Stomach smooth muscle (tissue), 2 donors: ENCODE data around the gene SATL1.
"Not testable (repeated sequence)": the region's sequence is repeated elsewhere in the genome, so short reads cannot be mapped to it uniquely, and the experiment has no call there.

Experiments
- H3K27ac ChIP-seq: one replicate; pipeline ENCODE4 v1.7.0; 2013; ENCODE audit warnings: mild to moderate bottlenecking, low read length, inconsistent platforms
- H3K27me3 ChIP-seq, 2 donors: one replicate each; pipeline ENCODE4 v1.7.0; 2013; ENCODE audit warnings: low read length in 2 of 2; ENCODE audit not compliant: insufficient read depth in 2 of 2, control insufficient read depth in 1 of 2
- H3K36me3 ChIP-seq, 2 donors: one replicate each; pipeline ENCODE4 v1.7.0; 2013; ENCODE audit warnings: low read length in 2 of 2; ENCODE audit not compliant: control insufficient read depth in 2 of 2, insufficient read depth in 2 of 2
- H3K4me1 ChIP-seq: one replicate; pipeline ENCODE4 v1.7.0; 2013; ENCODE audit warnings: low read length; ENCODE audit not compliant: control insufficient read depth, insufficient read depth
- H3K4me3 ChIP-seq, 2 donors: one replicate each; pipeline ENCODE4 v1.7.0; 2013; ENCODE audit warnings: low read length in 2 of 2
- H3K9ac ChIP-seq, 2 donors: one replicate each; pipeline ENCODE4 v1.7.0; 2013; ENCODE audit warnings: low read length in 2 of 2, mild to moderate bottlenecking in 1 of 2
- H3K9me3 ChIP-seq, 2 donors: one replicate each; pipeline ENCODE4 v1.7.0; 2013; ENCODE audit warnings: low read length in 2 of 2; ENCODE audit not compliant: control insufficient read depth in 2 of 2
- donor health status: healthy.
- donor health status: Pancreatic carcinoma.

SATL1 gene

GRCh38 chrX:85109235-85109634, 134.3 kb downstream of the SATL1 start:
- Histone ChIP-seq H3K36me3 (no peaks in the 10 kb centered on the region), H3K27ac (no peak overlapping the region), H3K9me3 (no peaks in the 10 kb centered on the region), H3K4me1 (no peaks in the 10 kb centered on the region), H3K4me3 (no peak overlapping the region), H3K27me3 (peaks cover 0 to 9% of the 10 kb centered on the region in 2 donors), H3K9ac (no peak overlapping the region)

GRCh38 chrX:85108165-85108564, 135.4 kb downstream of the SATL1 start:
- H3K4me1 ChIP-seq, result no peaks in the 10 kb centered on the region
- H3K9me3 ChIP-seq, result no peaks in the 10 kb centered on the region
- H3K9ac ChIP-seq, result no peak overlapping the region
- peaks cover 0 to 9% of the 10 kb centered on the region in 2 donors for H3K27me3 ChIP-seq
- H3K27ac ChIP-seq, result no peak overlapping the region
- no peaks in the 10 kb centered on the region for H3K36me3 ChIP-seq
- H3K4me3 ChIP-seq, result no peak overlapping the region

- no peaks in the 10 kb centered on the region for H3K36me3 ChIP-seq
- no peaks in the 10 kb centered on the region for H3K4me1 ChIP-seq
- peaks cover 0 to 4% of the 10 kb centered on the region in 2 donors for H3K27me3 ChIP-seq
- H3K9ac ChIP-seq, result no peak overlapping the region
- no peak overlapping the region for H3K4me3 ChIP-seq
- no peak overlapping the region for H3K27ac ChIP-seq
- no peaks in the 10 kb centered on the region for H3K9me3 ChIP-seq
Observed at GRCh38 chrX:85107407-85107806, 136.2 kb downstream of the SATL1 start.

GRCh38 chrX:85089321-85089840, 154.2 kb downstream of the SATL1 start:
- H3K27me3 ChIP-seq, result no peaks in the 10 kb centered on the region
- H3K9ac ChIP-seq, result no peak overlapping the region
- H3K27ac ChIP-seq, result no peak overlapping the region
- H3K9me3 ChIP-seq, result no peaks in the 10 kb centered on the region
- no peak overlapping the region for H3K4me3 ChIP-seq
- no peaks in the 10 kb centered on the region for H3K36me3 ChIP-seq
- no peaks in the 10 kb centered on the region for H3K4me1 ChIP-seq

- H3K36me3 ChIP-seq, result no peaks in the 10 kb centered on the region
- no peak overlapping the region for H3K9ac ChIP-seq
- H3K27me3 ChIP-seq, result no peaks in the 10 kb centered on the region
- H3K27ac ChIP-seq, result no peak overlapping the region
- no peak overlapping the region for H3K4me3 ChIP-seq
- H3K4me1 ChIP-seq, result no peaks in the 10 kb centered on the region
- no peaks in the 10 kb centered on the region for H3K9me3 ChIP-seq
Observed at GRCh38 chrX:85084770-85085393, 158.7 kb downstream of the SATL1 start.

GRCh38 chrX:85077247-85077646, 166.3 kb downstream of the SATL1 start:
- H3K36me3 ChIP-seq, H3K4me3 ChIP-seq, H3K9me3 ChIP-seq, H3K27ac ChIP-seq, H3K9ac ChIP-seq, H3K27me3 ChIP-seq, H3K4me1 ChIP-seq: not testable (repeated sequence)

- H3K4me3 ChIP-seq, result no peak overlapping the region
- H3K27ac ChIP-seq, result no peak overlapping the region
- no peak overlapping the region for H3K9ac ChIP-seq
- H3K4me1 ChIP-seq, result no peaks in the 10 kb centered on the region
- H3K9me3 ChIP-seq, result no peaks in the 10 kb centered on the region
- no peaks in the 10 kb centered on the region for H3K27me3 ChIP-seq
- peaks cover 0 to 5% of the 10 kb centered on the region in 2 donors for H3K36me3 ChIP-seq
Observed at GRCh38 chrX:85065512-85066198, 177.9 kb downstream of the SATL1 start.

GRCh38 chrX:85052636-85053343, 190.8 kb downstream of the SATL1 start:
- Histone ChIP-seq H3K27ac (no peak overlapping the region), H3K4me3 (no peak overlapping the region), H3K9me3 (no peaks in the 10 kb centered on the region), H3K4me1 (no peaks in the 10 kb centered on the region), H3K36me3 (no peaks in the 10 kb centered on the region), H3K27me3 (no peaks in the 10 kb centered on the region), H3K9ac (no peak overlapping the region)

GRCh38 chrX:85052205-85052604, 191.4 kb downstream of the SATL1 start:
- Histone ChIP-seq H3K9me3 (no peaks in the 10 kb centered on the region), H3K4me1 (no peaks in the 10 kb centered on the region), H3K4me3 (no peak overlapping the region), H3K27ac (no peak overlapping the region), H3K9ac (no peak overlapping the region), H3K27me3 (no peaks in the 10 kb centered on the region), H3K36me3 (no peaks in the 10 kb centered on the region)

GRCh38 chrX:85051627-85052026, 192.0 kb downstream of the SATL1 start:
- no peak overlapping the region for H3K27ac ChIP-seq
- no peak overlapping the region for H3K9ac ChIP-seq
- no peaks in the 10 kb centered on the region for H3K9me3 ChIP-seq
- H3K36me3 ChIP-seq, result no peaks in the 10 kb centered on the region
- H3K4me1 ChIP-seq, result no peaks in the 10 kb centered on the region
- no peak overlapping the region for H3K4me3 ChIP-seq
- no peaks in the 10 kb centered on the region for H3K27me3 ChIP-seq
